Type B pancreatic cell (in vitro differentiated cells): ENCODE results near the gene CCDC124. TPM values are rescaled to one million over a fixed set of nuclear protein-coding genes. Genes with fewer than 3 reads are reported as not detected.
"Not testable (repeated sequence)": the region's sequence is repeated elsewhere in the genome, so short reads cannot be mapped to it uniquely, and the experiment has no call there.

Experiments
- DNase-seq: peaks from one replicate; pipeline ENCODE4 v3.0.0; 2021; ENCODE audit warnings: mixed read lengths; ENCODE audit not compliant: unreplicated experiment; ENCODE audit errors: extremely low spot score
- H3K27ac Mint-ChIP-seq: 2 replicates; pipeline ENCODE4 v1.8.0; 2021; ENCODE audit warnings: mild to moderate bottlenecking, mixed read lengths
- H3K27me3 Mint-ChIP-seq: 2 replicates; pipeline ENCODE4 v1.8.0; 2021; ENCODE audit warnings: mixed read lengths
- H3K36me3 Mint-ChIP-seq: 2 replicates; pipeline ENCODE4 v1.8.0; 2021; ENCODE audit warnings: mixed read lengths
- H3K4me1 Mint-ChIP-seq: one replicate; pipeline ENCODE4 v1.8.0; 2021; ENCODE audit warnings: mixed read lengths; ENCODE audit not compliant: unreplicated experiment
- H3K4me3 Mint-ChIP-seq: 2 replicates; pipeline ENCODE4 v1.8.0; 2021; ENCODE audit warnings: mild to moderate bottlenecking, mixed read lengths
- H3K9me3 Mint-ChIP-seq: 2 replicates; pipeline ENCODE4 v1.8.0; 2021; ENCODE audit warnings: mixed read lengths
- CTCF ChIP-seq: fragments of 200-600 bp; sonication (generic); conservative IDR thresholded peaks from 2 replicates; pipeline ENCODE4 v1.5.0; 2021; ENCODE audit warnings: antibody characterized with exemption, mild to moderate bottlenecking
- long read RNA-seq: library from polyadenylated mRNA; unstranded; transcript quantifications from one replicate; pipeline ENCODE4 v2.0.0, GENCODE V29; 2020
- total RNA-seq: library from RNA; stranded (reverse); gene quantifications from 2 replicates; pipeline ENCODE4 v1.2.1, GENCODE V29; 2021; ENCODE audit warnings: low replicate concordance

The CCDC124 gene
- total RNA-seq, result 86.0 and 90.9 TPM in 2 replicates
- long read RNA-seq, transcript CCDC124-201 (5 exons, 938 nt), result major isoform, 17 of 19 reads
- long read RNA-seq, partial matches to known transcripts, result 2 of 19 reads
- long read RNA-seq, other reads (novel, unspliced or antisense), result 0 of 19 reads

DNA sequence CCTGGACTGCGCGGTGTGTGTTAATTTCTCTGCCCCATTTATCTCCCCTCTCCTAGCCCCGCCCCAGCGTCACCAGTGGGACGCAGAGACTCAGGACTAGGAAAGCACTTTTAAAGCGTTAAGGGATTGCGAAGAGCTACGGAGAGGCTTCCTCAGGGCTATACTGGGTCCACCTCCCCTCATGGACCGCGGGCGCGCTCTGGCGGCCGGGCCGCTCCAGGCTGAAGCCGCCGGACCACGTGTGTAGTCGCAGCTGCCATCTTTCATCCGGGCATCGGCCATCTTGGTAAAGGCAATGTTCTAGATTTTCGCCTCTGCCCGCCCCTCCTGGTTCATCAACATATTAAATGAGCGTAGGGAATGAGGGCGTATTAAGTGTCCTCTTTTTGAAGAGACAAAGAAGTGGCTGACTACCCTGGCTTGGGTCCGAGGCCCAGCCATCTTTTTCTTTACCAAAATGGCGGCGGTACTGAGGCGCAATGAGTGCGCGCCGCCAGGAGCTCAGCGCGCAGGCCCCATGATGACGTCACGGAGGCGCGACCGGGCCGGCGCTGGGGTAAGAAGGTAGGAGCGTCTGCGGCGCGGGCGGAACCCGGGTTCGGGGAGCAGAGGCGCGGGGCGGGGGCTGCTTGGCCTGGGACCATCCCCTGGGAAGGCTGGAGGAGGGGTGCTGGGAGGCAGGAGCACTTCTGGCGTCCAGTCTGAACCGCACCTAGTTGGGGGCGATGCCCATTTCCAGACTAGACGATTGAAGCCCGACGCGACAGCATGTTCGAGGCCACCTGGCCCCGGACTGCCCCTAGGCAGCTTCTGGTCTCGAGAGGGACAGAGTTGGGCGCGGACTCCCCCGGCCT lies at the start of gene CCDC124:
TSS of gene CCDC124 (plus strand) at position 531 of the 854 bp plus-strand sequence. CDS start 3,406 bp downstream, outside the sequence.
- peaks cover 11% of the 10 kb centered on the region for H3K4me1 Mint-ChIP-seq
- H3K9me3 Mint-ChIP-seq, result no peaks in the 10 kb centered on the region
- peak within 1 kb of the TSS; percentile 98 for H3K27ac Mint-ChIP-seq
- no peaks in the 10 kb centered on the region for H3K36me3 Mint-ChIP-seq
- H3K27me3 Mint-ChIP-seq, result peaks cover 5% of the 10 kb centered on the region
- DNase-seq, result peak; percentile 89
- peak; percentile 91 for TF ChIP-seq CTCF
- H3K4me3 Mint-ChIP-seq, result peak within 1 kb of the TSS; percentile 97

GRCh38 chr19:17883627-17884410 lies 49.0 kb upstream of the CCDC124 start:
- Mint-ChIP-seq H3K4me3 (no peak overlapping the region), H3K4me1 (no peaks in the 10 kb centered on the region), H3K27me3 (peaks cover 20% of the 10 kb centered on the region), H3K27ac (no peak overlapping the region), H3K36me3 (no peaks in the 10 kb centered on the region), H3K9me3 (no peaks in the 10 kb centered on the region)
- DNase-seq, result no peak
- TF ChIP-seq CTCF, result no peak

- H3K36me3 Mint-ChIP-seq, result no peaks in the 10 kb centered on the region
- TF ChIP-seq CTCF, result no peak
- H3K4me1 Mint-ChIP-seq, result no peaks in the 10 kb centered on the region
- no peak for DNase-seq
- peaks cover 17% of the 10 kb centered on the region for H3K27me3 Mint-ChIP-seq
- H3K4me3 Mint-ChIP-seq, result no peak overlapping the region
- no peaks in the 10 kb centered on the region for H3K9me3 Mint-ChIP-seq
- H3K27ac Mint-ChIP-seq, result no peak overlapping the region
These were observed 46.3 kb upstream of the CCDC124 start for GRCh38 chr19:17886515-17886914.

DNA sequence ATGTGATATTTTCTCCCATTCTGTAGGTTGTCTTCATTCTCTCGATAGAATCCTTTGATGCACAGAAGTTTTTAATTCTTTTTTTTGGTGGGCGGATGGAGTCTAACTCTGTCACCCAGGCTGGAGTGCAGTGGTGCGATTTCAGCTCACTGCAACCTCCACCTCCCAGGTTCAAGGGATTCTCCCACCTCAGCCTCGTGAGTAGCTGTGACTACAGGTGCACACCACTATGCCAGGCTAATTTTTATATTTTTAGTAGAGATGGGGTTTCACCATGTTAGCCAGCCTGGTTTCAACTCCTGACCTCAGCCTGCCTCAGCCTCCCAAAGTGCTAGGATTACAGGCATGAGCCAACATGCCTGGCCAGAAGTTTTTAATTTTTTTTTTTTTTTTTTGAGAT lies 45.6 kb upstream of the CCDC124 start:
- DNase-seq, H3K36me3 Mint-ChIP-seq, H3K4me3 Mint-ChIP-seq, H3K4me1 Mint-ChIP-seq, H3K9me3 Mint-ChIP-seq, H3K27ac Mint-ChIP-seq: not testable (repeated sequence)
- H3K27me3 Mint-ChIP-seq, result peaks cover 20% of the 10 kb centered on the region

DNA sequence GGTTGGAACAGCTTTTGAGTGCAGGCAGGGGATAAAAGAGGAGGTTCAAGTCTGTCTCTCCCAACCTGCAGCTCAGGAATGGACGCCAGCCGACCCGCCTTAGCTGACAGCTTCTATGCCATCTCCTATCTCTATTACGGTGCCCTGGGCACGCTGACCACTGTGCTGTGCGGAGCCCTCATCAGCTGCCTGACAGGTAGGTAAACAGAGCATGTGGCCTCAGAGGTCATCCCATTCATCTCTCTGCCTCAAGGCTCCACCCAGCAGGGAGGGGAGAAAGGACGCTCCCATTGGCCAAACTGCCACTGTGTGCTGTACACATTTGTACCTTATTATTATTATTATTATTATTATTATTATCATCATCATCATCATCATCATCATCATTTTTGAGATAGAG lies 44.6 kb upstream of the CCDC124 start:
- DNase-seq, result no peak
- no peak overlapping the region for H3K4me3 Mint-ChIP-seq
- peaks cover 26% of the 10 kb centered on the region for H3K27me3 Mint-ChIP-seq
- no peaks in the 10 kb centered on the region for H3K9me3 Mint-ChIP-seq
- no peaks in the 10 kb centered on the region for H3K4me1 Mint-ChIP-seq
- no peaks in the 10 kb centered on the region for H3K36me3 Mint-ChIP-seq
- H3K27ac Mint-ChIP-seq, result no peak overlapping the region
- TF ChIP-seq CTCF, result no peak
